GM19238 (cell line): ENCODE data around the gene MMEL1.
"Not testable (repeated sequence)": the region's sequence is repeated elsewhere in the genome, so short reads cannot be mapped to it uniquely, and the experiment has no call there.

Source experiments
- DNase-seq: peaks from one replicate; pipeline ENCODE4 v3.0.0; 2011; ENCODE audit warnings: low spot score; ENCODE audit not compliant: insufficient read length

MMEL1 gene

GRCh38 chr1:2629627-2630497 lies 3.0 kb downstream of the MMEL1 start:
- DNase-seq = no peak

- no peak for DNase-seq
Observed at GRCh38 chr1:2628933-2629626, 3.7 kb downstream of the MMEL1 start.

- DNase-seq = no peak
Observed at GRCh38 chr1:2628191-2628932, 4.5 kb downstream of the MMEL1 start.

- no peak for DNase-seq
Observed at GRCh38 chr1:2627746-2628145, 5.1 kb downstream of the MMEL1 start.

GRCh38 chr1:2625748-2626147 lies 7.1 kb downstream of the MMEL1 start:
- not testable (repeated sequence) for DNase-seq

- DNase-seq = no peak
Observed at GRCh38 chr1:2625311-2625710, 7.5 kb downstream of the MMEL1 start.

GRCh38 chr1:2624735-2625300 lies 8.0 kb downstream of the MMEL1 start:
- DNase-seq = no peak

- no peak for DNase-seq
Observed at GRCh38 chr1:2623571-2624337, 9.1 kb downstream of the MMEL1 start.

GRCh38 chr1:2617971-2618470 lies 14.8 kb downstream of the MMEL1 start:
- no peak for DNase-seq

GRCh38 chr1:2614145-2614544 lies 18.7 kb downstream of the MMEL1 start:
- DNase-seq = no peak

GRCh38 chr1:2612591-2613365 lies 20.0 kb downstream of the MMEL1 start:
- DNase-seq = no peak

- DNase-seq = no peak
Observed at GRCh38 chr1:2611621-2612437, 21.0 kb downstream of the MMEL1 start.

GRCh38 chr1:2611031-2611501 lies 21.8 kb downstream of the MMEL1 start:
- DNase-seq = no peak

GRCh38 chr1:2610036-2610959 lies 22.5 kb downstream of the MMEL1 start:
- no peak for DNase-seq

GRCh38 chr1:2609319-2610035 lies 23.3 kb downstream of the MMEL1 start:
- DNase-seq = no peak

- no peak for DNase-seq
Observed at GRCh38 chr1:2607641-2608091, 25.1 kb downstream of the MMEL1 start.
